HCT116 (cell line): Measurements from ENCODE around the gene VSX1.

Experiments used
- EZH2 ChIP-seq: fragments of 200-600 bp; sonication (generic); IDR thresholded peaks from 2 replicates; pipeline ENCODE4 v1.6.1; 2017; ENCODE audit warnings: antibody characterized with exemption, mixed run types
- EZH2phosphoT487 ChIP-seq: fragments of 200-600 bp; IDR thresholded peaks from 2 replicates; pipeline ENCODE4 v1.6.1; 2018; ENCODE audit warnings: antibody characterized with exemption, borderline replicate concordance
- POLR2A ChIP-seq: IDR thresholded peaks from 2 replicates; pipeline ENCODE4 v1.7.0; 2011; ENCODE audit warnings: borderline replicate concordance; ENCODE audit not compliant: insufficient read depth, insufficient read length; ENCODE audit errors: extremely low read depth
- RAD21 ChIP-seq: IDR thresholded peaks from 2 replicates; pipeline ENCODE4 v1.6.1; 2012; ENCODE audit warnings: low read depth, mild to moderate bottlenecking
- YY1 ChIP-seq: IDR thresholded peaks from 2 replicates; pipeline ENCODE4 v1.6.1; 2011; ENCODE audit warnings: low read length, low read depth, moderate library complexity, mild to moderate bottlenecking; ENCODE audit not compliant: insufficient replicate concordance; ENCODE audit errors: extremely low read depth
- TF ChIP-seq, protein P1 (sequence below), 3 experiments: fragments of 200-600 bp in 1 of 3; sonication (generic) in 1 of 3; IDR thresholded peaks in 2 of 3; conservative IDR thresholded peaks in 1 of 3; 2 replicates each; pipeline ENCODE4 v1.5.1; 2012 to 2017; ENCODE audit warnings: low read depth in 2 of 3, low read length in 2 of 3, antibody characterized with exemption in 1 of 3, borderline replicate concordance in 1 of 3, control low read depth in 1 of 3, mild to moderate bottlenecking in 1 of 3, mixed read lengths in 1 of 3, mixed run types in 1 of 3, moderate library complexity in 1 of 3; ENCODE audit not compliant: insufficient read depth in 1 of 3
- TF ChIP-seq, protein P2 (sequence below): IDR thresholded peaks from 2 replicates; pipeline ENCODE4 v1.6.1; 2012; ENCODE audit warnings: low read depth

DNA sequence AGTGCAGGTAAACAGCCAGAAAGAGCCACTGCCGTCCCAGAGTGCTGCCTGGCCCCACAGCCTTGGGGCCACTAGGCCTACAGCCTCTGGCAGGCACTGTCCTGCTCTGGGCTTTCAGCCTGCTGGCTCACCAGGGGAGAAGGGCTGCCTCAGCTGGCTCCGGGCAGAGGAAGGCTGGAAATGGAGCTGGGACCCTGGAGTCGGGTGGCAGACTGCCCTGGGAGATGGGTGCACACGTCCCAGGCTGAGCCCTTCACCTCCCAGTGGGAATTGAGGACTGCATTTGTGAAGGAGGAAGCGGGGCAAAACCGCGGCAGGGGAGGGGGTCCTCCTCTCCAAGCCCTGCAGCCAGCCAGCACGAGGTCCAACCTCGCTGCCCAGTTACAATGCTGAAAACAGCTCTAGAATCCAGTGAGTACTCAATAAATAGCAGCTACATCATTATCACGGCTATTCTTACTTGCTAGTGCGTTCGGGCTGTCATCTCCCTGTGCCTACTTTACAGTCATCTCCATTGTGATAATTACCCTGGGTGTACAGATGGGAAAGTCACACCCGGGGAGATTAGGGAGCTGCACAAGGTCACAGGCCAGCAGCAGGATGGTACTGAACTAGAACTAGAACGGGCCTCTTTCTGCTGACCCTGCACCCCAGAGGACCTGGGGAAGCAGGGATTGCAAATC lies 37.1 kb downstream of the VSX1 start:
- TF ChIP-seq POLR2A (no peak), EZH2phosphoT487 (no peak), RAD21 (no peak), YY1 (no peak), EZH2 (no peak)
- TF ChIP-seq, protein P1, sequence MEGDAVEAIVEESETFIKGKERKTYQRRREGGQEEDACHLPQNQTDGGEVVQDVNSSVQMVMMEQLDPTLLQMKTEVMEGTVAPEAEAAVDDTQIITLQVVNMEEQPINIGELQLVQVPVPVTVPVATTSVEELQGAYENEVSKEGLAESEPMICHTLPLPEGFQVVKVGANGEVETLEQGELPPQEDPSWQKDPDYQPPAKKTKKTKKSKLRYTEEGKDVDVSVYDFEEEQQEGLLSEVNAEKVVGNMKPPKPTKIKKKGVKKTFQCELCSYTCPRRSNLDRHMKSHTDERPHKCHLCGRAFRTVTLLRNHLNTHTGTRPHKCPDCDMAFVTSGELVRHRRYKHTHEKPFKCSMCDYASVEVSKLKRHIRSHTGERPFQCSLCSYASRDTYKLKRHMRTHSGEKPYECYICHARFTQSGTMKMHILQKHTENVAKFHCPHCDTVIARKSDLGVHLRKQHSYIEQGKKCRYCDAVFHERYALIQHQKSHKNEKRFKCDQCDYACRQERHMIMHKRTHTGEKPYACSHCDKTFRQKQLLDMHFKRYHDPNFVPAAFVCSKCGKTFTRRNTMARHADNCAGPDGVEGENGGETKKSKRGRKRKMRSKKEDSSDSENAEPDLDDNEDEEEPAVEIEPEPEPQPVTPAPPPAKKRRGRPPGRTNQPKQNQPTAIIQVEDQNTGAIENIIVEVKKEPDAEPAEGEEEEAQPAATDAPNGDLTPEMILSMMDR (IDR thresholded peaks at IDR 0.05 in 2 of 3, conservative IDR thresholded peaks at IDR 0.05 in 1 of 3; ENCODE audit: borderline replicate concordance in 1 of 3, insufficient read depth in 1 of 3, low read depth in 2 of 3, low read length in 2 of 3): no peak
- TF ChIP-seq, protein P2, sequence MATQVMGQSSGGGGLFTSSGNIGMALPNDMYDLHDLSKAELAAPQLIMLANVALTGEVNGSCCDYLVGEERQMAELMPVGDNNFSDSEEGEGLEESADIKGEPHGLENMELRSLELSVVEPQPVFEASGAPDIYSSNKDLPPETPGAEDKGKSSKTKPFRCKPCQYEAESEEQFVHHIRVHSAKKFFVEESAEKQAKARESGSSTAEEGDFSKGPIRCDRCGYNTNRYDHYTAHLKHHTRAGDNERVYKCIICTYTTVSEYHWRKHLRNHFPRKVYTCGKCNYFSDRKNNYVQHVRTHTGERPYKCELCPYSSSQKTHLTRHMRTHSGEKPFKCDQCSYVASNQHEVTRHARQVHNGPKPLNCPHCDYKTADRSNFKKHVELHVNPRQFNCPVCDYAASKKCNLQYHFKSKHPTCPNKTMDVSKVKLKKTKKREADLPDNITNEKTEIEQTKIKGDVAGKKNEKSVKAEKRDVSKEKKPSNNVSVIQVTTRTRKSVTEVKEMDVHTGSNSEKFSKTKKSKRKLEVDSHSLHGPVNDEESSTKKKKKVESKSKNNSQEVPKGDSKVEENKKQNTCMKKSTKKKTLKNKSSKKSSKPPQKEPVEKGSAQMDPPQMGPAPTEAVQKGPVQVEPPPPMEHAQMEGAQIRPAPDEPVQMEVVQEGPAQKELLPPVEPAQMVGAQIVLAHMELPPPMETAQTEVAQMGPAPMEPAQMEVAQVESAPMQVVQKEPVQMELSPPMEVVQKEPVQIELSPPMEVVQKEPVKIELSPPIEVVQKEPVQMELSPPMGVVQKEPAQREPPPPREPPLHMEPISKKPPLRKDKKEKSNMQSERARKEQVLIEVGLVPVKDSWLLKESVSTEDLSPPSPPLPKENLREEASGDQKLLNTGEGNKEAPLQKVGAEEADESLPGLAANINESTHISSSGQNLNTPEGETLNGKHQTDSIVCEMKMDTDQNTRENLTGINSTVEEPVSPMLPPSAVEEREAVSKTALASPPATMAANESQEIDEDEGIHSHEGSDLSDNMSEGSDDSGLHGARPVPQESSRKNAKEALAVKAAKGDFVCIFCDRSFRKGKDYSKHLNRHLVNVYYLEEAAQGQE: no peak
